OCI-LY3 (cell line): ENCODE data around the gene ZNF445.

Source experiments
- H2AFZ ChIP-seq: fragments of 200-600, 300-600 bp; shearing (Covaris generic); 2 replicates; pipeline ENCODE4 v1.6.0; 2014; ENCODE audit warnings: antibody characterized with exemption, low read depth, low read length
- H3K27ac ChIP-seq: fragments of 200-600, 300-600 bp; sonication (generic); 2 replicates; pipeline ENCODE4 v1.5.1; 2014; ENCODE audit warnings: mild to moderate bottlenecking, low read length, moderate library complexity, mixed read lengths
- H3K27me3 ChIP-seq: fragments of 200-600, 300-600 bp; sonication (generic); 2 replicates; pipeline ENCODE4 v1.6.1; 2014; ENCODE audit warnings: low read depth, low read length, mixed read lengths
- H3K36me3 ChIP-seq: fragments of 200-600, 300-600 bp; sonication (generic); replicated peaks from 2 replicates; pipeline ENCODE3; 2014; ENCODE audit warnings: low read depth, low read length, mixed read lengths
- H3K4me1 ChIP-seq: fragments of 300-600, 200-600 bp; sonication (generic); 2 replicates; pipeline ENCODE4 v1.6.1; 2014; ENCODE audit warnings: low read length, mixed read lengths
- H3K4me2 ChIP-seq: fragments of 200-600, 300-600 bp; sonication (generic); 2 replicates; pipeline ENCODE4 v1.6.1; 2014; ENCODE audit warnings: low read length, mixed read lengths
- H3K4me3 ChIP-seq: fragments of 300-600, 200-600 bp; sonication (generic); 2 replicates; pipeline ENCODE4 v1.5.1; 2014; ENCODE audit warnings: antibody characterized with exemption, mild to moderate bottlenecking, low read length, moderate library complexity
- H3K79me2 ChIP-seq: fragments of 300-600, 200-600 bp; shearing (Covaris generic); 2 replicates; pipeline ENCODE4 v1.6.1; 2014; ENCODE audit warnings: mild to moderate bottlenecking, low read length, mixed read lengths
- H3K9ac ChIP-seq: fragments of 300-600, 200-600 bp; shearing (Covaris generic); 2 replicates; pipeline ENCODE4 v1.6.0; 2014; ENCODE audit warnings: mild to moderate bottlenecking, low read length, moderate library complexity
- H3K9me3 ChIP-seq: fragments of 200-600, 300-600 bp; shearing (Covaris generic); 2 replicates; pipeline ENCODE4 v1.6.1; 2014; ENCODE audit warnings: low read length, mixed read lengths; ENCODE audit not compliant: insufficient read depth
- H4K20me1 ChIP-seq: fragments of 200-600, 300-600 bp; sonication (generic); 2 replicates; pipeline ENCODE4 v1.6.1; 2016; ENCODE audit warnings: low read length, mixed read lengths; ENCODE audit not compliant: insufficient read depth
- EZH2phosphoT487 ChIP-seq: fragments of 200-600 bp; shearing (Covaris generic); IDR thresholded peaks from 2 replicates; pipeline ENCODE4 v1.6.1; 2018; ENCODE audit warnings: antibody characterized with exemption, mixed run types, low read depth
- TF ChIP-seq, protein P1 (sequence below): fragments of 200-600, 300-600 bp; sonication (generic); IDR thresholded peaks from 2 replicates; pipeline ENCODE4 v1.5.1; 2014; ENCODE audit warnings: antibody characterized with exemption, low read length, low read depth

The ZNF445 gene

GRCh38 chr3:44430466-44430865 lies 47.0 kb downstream of the ZNF445 start:
- H3K4me3 ChIP-seq = no peak overlapping the region
- no peaks in the 10 kb centered on the region for H3K9me3 ChIP-seq
- TF ChIP-seq, protein P1, sequence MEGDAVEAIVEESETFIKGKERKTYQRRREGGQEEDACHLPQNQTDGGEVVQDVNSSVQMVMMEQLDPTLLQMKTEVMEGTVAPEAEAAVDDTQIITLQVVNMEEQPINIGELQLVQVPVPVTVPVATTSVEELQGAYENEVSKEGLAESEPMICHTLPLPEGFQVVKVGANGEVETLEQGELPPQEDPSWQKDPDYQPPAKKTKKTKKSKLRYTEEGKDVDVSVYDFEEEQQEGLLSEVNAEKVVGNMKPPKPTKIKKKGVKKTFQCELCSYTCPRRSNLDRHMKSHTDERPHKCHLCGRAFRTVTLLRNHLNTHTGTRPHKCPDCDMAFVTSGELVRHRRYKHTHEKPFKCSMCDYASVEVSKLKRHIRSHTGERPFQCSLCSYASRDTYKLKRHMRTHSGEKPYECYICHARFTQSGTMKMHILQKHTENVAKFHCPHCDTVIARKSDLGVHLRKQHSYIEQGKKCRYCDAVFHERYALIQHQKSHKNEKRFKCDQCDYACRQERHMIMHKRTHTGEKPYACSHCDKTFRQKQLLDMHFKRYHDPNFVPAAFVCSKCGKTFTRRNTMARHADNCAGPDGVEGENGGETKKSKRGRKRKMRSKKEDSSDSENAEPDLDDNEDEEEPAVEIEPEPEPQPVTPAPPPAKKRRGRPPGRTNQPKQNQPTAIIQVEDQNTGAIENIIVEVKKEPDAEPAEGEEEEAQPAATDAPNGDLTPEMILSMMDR = no peak
- no peak for TF ChIP-seq EZH2phosphoT487
- no peaks in the 10 kb centered on the region for H3K4me1 ChIP-seq
- no peaks in the 10 kb centered on the region for H3K27me3 ChIP-seq
- H3K79me2 ChIP-seq = no peaks in the 10 kb centered on the region
- no peaks in the 10 kb centered on the region for H3K36me3 ChIP-seq
- no peak overlapping the region for H3K9ac ChIP-seq
- no peak overlapping the region for H3K4me2 ChIP-seq
- no peak overlapping the region for H2AFZ ChIP-seq
- H4K20me1 ChIP-seq = no peaks in the 10 kb centered on the region
- H3K27ac ChIP-seq = no peak overlapping the region

GRCh38 chr3:44429459-44429858 lies 48.0 kb downstream of the ZNF445 start:
- Histone ChIP-seq H3K9ac (no peak overlapping the region), H3K4me3 (no peak overlapping the region), H3K9me3 (no peaks in the 10 kb centered on the region), H3K27me3 (no peaks in the 10 kb centered on the region), H3K79me2 (no peaks in the 10 kb centered on the region), H3K27ac (no peak overlapping the region), H3K4me1 (peaks cover 6% of the 10 kb centered on the region), H2AFZ (no peak overlapping the region), H4K20me1 (no peaks in the 10 kb centered on the region), H3K4me2 (no peak overlapping the region), H3K36me3 (no peaks in the 10 kb centered on the region)
- no peak for TF ChIP-seq EZH2phosphoT487
- TF ChIP-seq, protein P1 = no peak

DNA sequence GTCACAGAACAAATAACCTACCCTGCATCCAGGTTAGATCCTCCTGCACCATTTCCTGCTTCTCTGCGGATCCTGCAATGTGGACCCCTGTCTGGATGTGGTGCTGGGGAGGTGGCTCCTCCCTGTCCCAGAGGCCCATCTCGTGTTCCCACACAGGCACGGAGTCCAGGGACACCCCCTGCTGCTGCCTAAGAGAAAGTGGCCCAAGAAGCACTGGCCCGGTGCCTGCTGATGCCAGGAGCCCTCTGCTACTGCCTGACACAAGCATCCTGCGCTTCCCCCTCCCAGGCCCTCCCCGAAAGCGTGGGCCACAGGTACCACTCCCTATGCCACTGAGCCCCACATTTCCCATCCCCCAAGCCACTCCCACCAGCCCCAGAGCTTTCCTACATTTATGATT lies 48.6 kb downstream of the ZNF445 start:
- Histone ChIP-seq H3K27ac (no peak overlapping the region), H3K9ac (no peak overlapping the region), H3K4me3 (no peak overlapping the region), H3K9me3 (no peaks in the 10 kb centered on the region), H3K79me2 (no peaks in the 10 kb centered on the region), H2AFZ (no peak overlapping the region), H4K20me1 (no peaks in the 10 kb centered on the region), H3K27me3 (no peaks in the 10 kb centered on the region), H3K4me1 (peaks cover 6% of the 10 kb centered on the region), H3K36me3 (no peaks in the 10 kb centered on the region), H3K4me2 (no peak overlapping the region)
- TF ChIP-seq EZH2phosphoT487 = no peak
- TF ChIP-seq, protein P1 = no peak

GRCh38 chr3:44427683-44428082 lies 49.8 kb downstream of the ZNF445 start:
- Histone ChIP-seq H3K27me3 (no peaks in the 10 kb centered on the region), H3K9me3 (no peaks in the 10 kb centered on the region), H3K4me1 (peaks cover 6% of the 10 kb centered on the region), H2AFZ (no peak overlapping the region), H3K36me3 (no peaks in the 10 kb centered on the region), H3K27ac (no peak overlapping the region), H3K4me3 (no peak overlapping the region), H3K9ac (no peak overlapping the region), H4K20me1 (no peaks in the 10 kb centered on the region), H3K79me2 (no peaks in the 10 kb centered on the region), H3K4me2 (no peak overlapping the region)
- TF ChIP-seq EZH2phosphoT487 = no peak
- TF ChIP-seq, protein P1 = no peak
